K562 (cell line): ENCODE measurements around the gene SPATA3. TPM values are rescaled to one million over a fixed set of nuclear protein-coding genes. Genes with fewer than 3 reads are reported as not detected.

Experiments
- ATAC-seq: fragments of 200-7000 bp; cut with Tn5 transposase; 3 replicates; pipeline ENCODE4 v1.9.1; 2020; ENCODE audit warnings: moderate library complexity
- BruUV-seq: library from RNA; stranded (reverse); fragments of 400-500 nt; replicated peaks from 2 replicates; lab custom pipeline; 2021; lab: Mats Ljungman, UMichigan
- CTCF ChIA-PET: fragments of 300-600 bp; formaldehyde crosslinking; extraction: SDS; loops from one replicate; lab custom pipeline; 2021; ENCODE audit warnings: low intra/inter-chr PET ratio; lab: Yijun Ruan, JAX
- POLR2A ChIA-PET: fragments of 300-600, 350-650 bp; sonication (Branson Sonifier 250); formaldehyde crosslinking; extraction: SDS; loops from one replicate; lab custom pipeline; 2021; ENCODE audit warnings: antibody characterized with exemption, inconsistent platforms; lab: Yijun Ruan, JAX
- DNase-seq, 4 experiments: peaks; one replicate each; pipeline versions ENCODE4 v3.0.0 to v3.0.0-alpha.2; 2011 to 2018; ENCODE audit warnings: low spot score in 3 of 4, mixed read lengths in 3 of 4; ENCODE audit errors: extremely low read depth in 1 of 4
- FAIRE-seq: peaks from 2 replicates; lab custom pipeline; 2011; peaks lifted over from hg19 to GRCh38; lab: Jason Lieb, UNC
- H2AFZ ChIP-seq: 2 replicates; pipeline ENCODE4 v1.6.0; 2011; ENCODE audit warnings: low read depth, low read length, control low read depth, inconsistent platforms
- H3K27ac ChIP-seq: fragments of 200-600 bp; 3 replicates; pipeline ENCODE4 v1.8.0; 2011; ENCODE audit warnings: low read depth, mild to moderate bottlenecking, control low read depth, inconsistent platforms, low read length, moderate library complexity, mixed read lengths; ENCODE audit errors: extremely low read depth
- H3K27me3 ChIP-seq, 2 experiments: fragments of 300-600 bp in 1 of 2; 2 replicates in 1 of 2; 3 replicates in 1 of 2; pipeline versions ENCODE4 v1.6.0 to v1.8.0; 2011; ENCODE audit warnings: inconsistent platforms in 2 of 2, low read length in 2 of 2, mild to moderate bottlenecking in 1 of 2, mixed read lengths in 1 of 2, moderate library complexity in 1 of 2; ENCODE audit not compliant: control insufficient read depth in 2 of 2, insufficient read depth in 2 of 2
- H3K36me3 ChIP-seq: fragments of 300-600 bp; 3 replicates; pipeline ENCODE4 v1.8.0; 2011; ENCODE audit warnings: mild to moderate bottlenecking, low read length, inconsistent platforms; ENCODE audit not compliant: control insufficient read depth, insufficient read depth
- H3K4me1 ChIP-seq, 2 experiments: fragments of 200-600 bp in 1 of 2; replicated peaks in 1 of 2; 2 replicates in 1 of 2; 3 replicates in 1 of 2; pipeline versions ENCODE4 v1.5.1 to v1.8.0; 2011; ENCODE audit warnings: inconsistent platforms in 2 of 2, low read length in 2 of 2, mild to moderate bottlenecking in 1 of 2, mixed read lengths in 1 of 2, moderate library complexity in 1 of 2; ENCODE audit not compliant: control insufficient read depth in 2 of 2, insufficient read depth in 2 of 2
- H3K4me2 ChIP-seq: 2 replicates; pipeline ENCODE4 v1.6.1; 2011; ENCODE audit warnings: low read length, control low read depth, inconsistent platforms, mixed read lengths; ENCODE audit not compliant: insufficient read depth
- H3K4me3 ChIP-seq: fragments of 200-600 bp; sonication (generic), shearing (Covaris generic); 2 replicates; pipeline ENCODE4 v1.5.1; 2016; ENCODE audit warnings: control low read depth, inconsistent platforms
- H3K79me2 ChIP-seq: fragments of 200-600 bp; 3 replicates; pipeline ENCODE4 v1.8.0; 2011; ENCODE audit warnings: low read length, inconsistent platforms; ENCODE audit not compliant: control insufficient read depth, insufficient read depth
- H3K9ac ChIP-seq, 2 experiments: 2 replicates each; pipeline versions ENCODE4 v1.6.0 to v1.6.1; 2011; ENCODE audit warnings: low read depth in 2 of 2, low read length in 2 of 2, control low read depth in 1 of 2, inconsistent platforms in 1 of 2, mild to moderate bottlenecking in 1 of 2, mixed read lengths in 1 of 2; ENCODE audit not compliant: insufficient read depth in 1 of 2
- H3K9me1 ChIP-seq: one replicate; pipeline ENCODE4 v1.6.0; 2011; ENCODE audit warnings: inconsistent platforms, mild to moderate bottlenecking, low read length, moderate library complexity; ENCODE audit not compliant: control insufficient read depth, insufficient read depth
- H3K9me3 ChIP-seq: replicated peaks from 2 replicates; pipeline ENCODE4 v1.5.1; 2011; ENCODE audit warnings: low read depth, low read length, inconsistent platforms; ENCODE audit not compliant: control insufficient read depth, insufficient read depth
- H4K20me1 ChIP-seq: replicated peaks from 2 replicates; pipeline ENCODE4 v1.6.1; 2011; ENCODE audit warnings: low read length, inconsistent platforms, mixed read lengths; ENCODE audit not compliant: control insufficient read depth, insufficient read depth
- ARID2 ChIP-seq: fragments of 450-650 bp; IDR thresholded peaks from 2 replicates; pipeline ENCODE4 v1.6.1; 2017; ENCODE audit warnings: antibody characterized with exemption, mild to moderate bottlenecking
- GTF2E2 ChIP-seq: fragments of 200-800 bp; sonication (Bioruptor generic); IDR thresholded peaks from 2 replicates; pipeline ENCODE4 v1.6.1; 2016; ENCODE audit warnings: missing genetic modification characterization, missing compliant biosample characterization
- RFX1 ChIP-seq: fragments of 450-650 bp; IDR thresholded peaks from 2 replicates; pipeline ENCODE4 v1.6.1; 2016; ENCODE audit warnings: mild to moderate bottlenecking, moderate library complexity
- TRIM28 ChIP-seq: fragments of 450-650 bp; IDR thresholded peaks from 2 replicates; pipeline ENCODE4 v1.6.1; 2017
- ZNF175 ChIP-seq: fragments of 200-800 bp; sonication (Bioruptor generic); IDR thresholded peaks from 2 replicates; pipeline ENCODE4 v1.6.1; 2016; ENCODE audit warnings: low read depth, mild to moderate bottlenecking, missing genetic modification characterization, missing compliant biosample characterization
- ZNF23 ChIP-seq: fragments of 250-450 bp; sonication (Bioruptor Pico); IDR thresholded peaks from 2 replicates; pipeline ENCODE4 v1.4.0; 2020; ENCODE audit warnings: mild to moderate bottlenecking
- WGBS: fragments of 100-300 bp; shearing (Covaris generic); methylation state at CpG from one replicate; pipeline ENCODE4 v1.1.6; 2016; ENCODE audit warnings: low coverage, mixed read lengths; ENCODE audit not compliant: insufficient coverage; ENCODE audit errors: missing lambda C conversion rate; 5-methylcytosine and 5-hydroxymethylcytosine counted together
- in situ Hi-C: fragments of 300-500 bp; cut with MboI; formaldehyde crosslinking; loops from 4 replicates; pipeline ENCODE4 v1.15.0; 2018; ENCODE audit warnings: inconsistent platforms, mixed read lengths
- intact Hi-C: fragments of 100-400 bp; cut with micrococcal nuclease; formaldehyde crosslinking; loops from 2 replicates; pipeline ENCODE4 v1.14.2; 2022
- polyA plus RNA-seq, 8 experiments: library from polyadenylated mRNA; depleted of rRNA in 4 of 8; stranded (reverse) in 5 of 8; unstranded in 3 of 8; fragments of >200 nt; fragmentation: Nextera tagmentation in 2 of 8; fragmentation: Illumina TruSeq in 1 of 8; extraction: Ambion mirVana in 2 of 8; extraction: Trizol in 1 of 8; gene quantifications; 2 replicates each; pipeline versions ENCODE4 v1.2.1 to v1.2.3, GENCODE V29; 2011 to 2014; ENCODE audit warnings: inconsistent platforms in 1 of 8, missing spikeins in 1 of 8
- total RNA-seq, 7 experiments: library from RNA; depleted of rRNA in 6 of 7; stranded (reverse); fragments of >200 nt in 6 of 7; fragmentation: Illumina TruSeq in 2 of 7; extraction: Trizol in 2 of 7; gene quantifications; 2 replicates each; pipeline versions ENCODE4 v1.2.1 to v1.2.3, GENCODE V29; 2011 to 2021; ENCODE audit warnings: low replicate concordance in 1 of 7
- TF ChIP-seq, protein P1 (sequence below): fragments of 200-600 bp; sonication (generic); IDR thresholded peaks from one replicate; pipeline ENCODE4 v1.6.1; 2012; ENCODE audit warnings: mild to moderate bottlenecking, low read depth, low read length, inconsistent platforms

The SPATA3 gene
- total and polyA plus RNA-seq, 9 of the 15 experiments (the other 6 are each of a cell fraction or from before 2014, with no cell fraction given) = not detected

DNA sequence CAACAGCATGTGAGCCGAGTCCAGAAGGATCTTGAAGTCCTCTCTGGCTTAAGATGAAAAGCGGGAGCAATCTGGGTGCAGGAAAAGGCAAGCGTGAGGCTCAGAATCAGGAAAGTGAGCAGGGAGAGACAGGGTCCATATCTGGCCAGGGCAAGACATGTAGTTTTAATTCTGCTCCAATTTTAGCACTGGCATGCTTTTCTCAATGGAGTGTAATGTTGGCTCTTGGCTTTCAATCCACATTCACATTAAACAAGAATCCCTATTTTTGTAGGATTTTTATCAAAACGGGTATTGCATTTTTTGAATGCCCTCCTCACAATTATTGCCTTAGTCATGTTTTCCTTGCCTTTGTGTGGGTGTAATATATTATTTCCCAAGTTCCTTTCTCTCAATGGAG, 6.0 kb downstream of the SPATA3 start:
- in situ Hi-C loops = no loop called here
- Histone ChIP-seq H3K4me2 (no peak overlapping the region), H3K9me1 (no peaks in the 10 kb centered on the region), H4K20me1 (no peaks in the 10 kb centered on the region), H3K9ac (no peak overlapping the region), H3K27me3 (peaks cover 4 to 28% of the 10 kb centered on the region in 2 experiments; a peak in 2 of 5 replicates), H3K9me3 (no peaks in the 10 kb centered on the region), H3K4me3 (no peak overlapping the region), H3K27ac (no peak overlapping the region), H3K4me1 (no peaks in the 10 kb centered on the region), H3K79me2 (no peaks in the 10 kb centered on the region), H2AFZ (no peak overlapping the region), H3K36me3 (no peaks in the 10 kb centered on the region)
- intact Hi-C loops = no loop called here
- no TSS peak for BruUV-seq
- no peak for TF ChIP-seq TRIM28
- TF ChIP-seq ZNF175 (CRISPR knock-in tag) = no peak
- no peak for TF ChIP-seq GTF2E2 (tag)
- no peak for TF ChIP-seq ZNF23 (CRISPR knock-in tag)
- TF ChIP-seq RFX1 = no peak
- TF ChIP-seq, protein P1, sequence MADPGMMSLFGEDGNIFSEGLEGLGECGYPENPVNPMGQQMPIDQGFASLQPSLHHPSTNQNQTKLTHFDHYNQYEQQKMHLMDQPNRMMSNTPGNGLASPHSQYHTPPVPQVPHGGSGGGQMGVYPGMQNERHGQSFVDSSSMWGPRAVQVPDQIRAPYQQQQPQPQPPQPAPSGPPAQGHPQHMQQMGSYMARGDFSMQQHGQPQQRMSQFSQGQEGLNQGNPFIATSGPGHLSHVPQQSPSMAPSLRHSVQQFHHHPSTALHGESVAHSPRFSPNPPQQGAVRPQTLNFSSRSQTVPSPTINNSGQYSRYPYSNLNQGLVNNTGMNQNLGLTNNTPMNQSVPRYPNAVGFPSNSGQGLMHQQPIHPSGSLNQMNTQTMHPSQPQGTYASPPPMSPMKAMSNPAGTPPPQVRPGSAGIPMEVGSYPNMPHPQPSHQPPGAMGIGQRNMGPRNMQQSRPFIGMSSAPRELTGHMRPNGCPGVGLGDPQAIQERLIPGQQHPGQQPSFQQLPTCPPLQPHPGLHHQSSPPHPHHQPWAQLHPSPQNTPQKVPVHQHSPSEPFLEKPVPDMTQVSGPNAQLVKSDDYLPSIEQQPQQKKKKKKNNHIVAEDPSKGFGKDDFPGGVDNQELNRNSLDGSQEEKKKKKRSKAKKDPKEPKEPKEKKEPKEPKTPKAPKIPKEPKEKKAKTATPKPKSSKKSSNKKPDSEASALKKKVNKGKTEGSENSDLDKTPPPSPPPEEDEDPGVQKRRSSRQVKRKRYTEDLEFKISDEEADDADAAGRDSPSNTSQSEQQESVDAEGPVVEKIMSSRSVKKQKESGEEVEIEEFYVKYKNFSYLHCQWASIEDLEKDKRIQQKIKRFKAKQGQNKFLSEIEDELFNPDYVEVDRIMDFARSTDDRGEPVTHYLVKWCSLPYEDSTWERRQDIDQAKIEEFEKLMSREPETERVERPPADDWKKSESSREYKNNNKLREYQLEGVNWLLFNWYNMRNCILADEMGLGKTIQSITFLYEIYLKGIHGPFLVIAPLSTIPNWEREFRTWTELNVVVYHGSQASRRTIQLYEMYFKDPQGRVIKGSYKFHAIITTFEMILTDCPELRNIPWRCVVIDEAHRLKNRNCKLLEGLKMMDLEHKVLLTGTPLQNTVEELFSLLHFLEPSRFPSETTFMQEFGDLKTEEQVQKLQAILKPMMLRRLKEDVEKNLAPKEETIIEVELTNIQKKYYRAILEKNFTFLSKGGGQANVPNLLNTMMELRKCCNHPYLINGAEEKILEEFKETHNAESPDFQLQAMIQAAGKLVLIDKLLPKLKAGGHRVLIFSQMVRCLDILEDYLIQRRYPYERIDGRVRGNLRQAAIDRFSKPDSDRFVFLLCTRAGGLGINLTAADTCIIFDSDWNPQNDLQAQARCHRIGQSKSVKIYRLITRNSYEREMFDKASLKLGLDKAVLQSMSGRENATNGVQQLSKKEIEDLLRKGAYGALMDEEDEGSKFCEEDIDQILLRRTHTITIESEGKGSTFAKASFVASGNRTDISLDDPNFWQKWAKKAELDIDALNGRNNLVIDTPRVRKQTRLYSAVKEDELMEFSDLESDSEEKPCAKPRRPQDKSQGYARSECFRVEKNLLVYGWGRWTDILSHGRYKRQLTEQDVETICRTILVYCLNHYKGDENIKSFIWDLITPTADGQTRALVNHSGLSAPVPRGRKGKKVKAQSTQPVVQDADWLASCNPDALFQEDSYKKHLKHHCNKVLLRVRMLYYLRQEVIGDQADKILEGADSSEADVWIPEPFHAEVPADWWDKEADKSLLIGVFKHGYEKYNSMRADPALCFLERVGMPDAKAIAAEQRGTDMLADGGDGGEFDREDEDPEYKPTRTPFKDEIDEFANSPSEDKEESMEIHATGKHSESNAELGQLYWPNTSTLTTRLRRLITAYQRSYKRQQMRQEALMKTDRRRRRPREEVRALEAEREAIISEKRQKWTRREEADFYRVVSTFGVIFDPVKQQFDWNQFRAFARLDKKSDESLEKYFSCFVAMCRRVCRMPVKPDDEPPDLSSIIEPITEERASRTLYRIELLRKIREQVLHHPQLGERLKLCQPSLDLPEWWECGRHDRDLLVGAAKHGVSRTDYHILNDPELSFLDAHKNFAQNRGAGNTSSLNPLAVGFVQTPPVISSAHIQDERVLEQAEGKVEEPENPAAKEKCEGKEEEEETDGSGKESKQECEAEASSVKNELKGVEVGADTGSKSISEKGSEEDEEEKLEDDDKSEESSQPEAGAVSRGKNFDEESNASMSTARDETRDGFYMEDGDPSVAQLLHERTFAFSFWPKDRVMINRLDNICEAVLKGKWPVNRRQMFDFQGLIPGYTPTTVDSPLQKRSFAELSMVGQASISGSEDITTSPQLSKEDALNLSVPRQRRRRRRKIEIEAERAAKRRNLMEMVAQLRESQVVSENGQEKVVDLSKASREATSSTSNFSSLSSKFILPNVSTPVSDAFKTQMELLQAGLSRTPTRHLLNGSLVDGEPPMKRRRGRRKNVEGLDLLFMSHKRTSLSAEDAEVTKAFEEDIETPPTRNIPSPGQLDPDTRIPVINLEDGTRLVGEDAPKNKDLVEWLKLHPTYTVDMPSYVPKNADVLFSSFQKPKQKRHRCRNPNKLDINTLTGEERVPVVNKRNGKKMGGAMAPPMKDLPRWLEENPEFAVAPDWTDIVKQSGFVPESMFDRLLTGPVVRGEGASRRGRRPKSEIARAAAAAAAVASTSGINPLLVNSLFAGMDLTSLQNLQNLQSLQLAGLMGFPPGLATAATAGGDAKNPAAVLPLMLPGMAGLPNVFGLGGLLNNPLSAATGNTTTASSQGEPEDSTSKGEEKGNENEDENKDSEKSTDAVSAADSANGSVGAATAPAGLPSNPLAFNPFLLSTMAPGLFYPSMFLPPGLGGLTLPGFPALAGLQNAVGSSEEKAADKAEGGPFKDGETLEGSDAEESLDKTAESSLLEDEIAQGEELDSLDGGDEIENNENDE = no peak
- TF ChIP-seq ARID2 = no peak
- ChIA-PET CTCF (no interaction called here), POLR2A (no interaction called here)
- FAIRE-seq (no peak), ATAC-seq (no peak), DNase-seq (no peak)
- 0% methylated on average over 4 of the region's 4 CpGs for WGBS
